Activated B cell treated with CpG ODN at 0.5 μM for 24 hours (primary cell): ENCODE results near the gene METRNL. TPM values are rescaled to one million over a fixed set of nuclear protein-coding genes. Genes with fewer than 3 reads are reported as not detected.

Experiments used
- ATAC-seq: fragments of 200-7000 bp; cut with Tn5 transposase; one replicate; pipeline ENCODE4 v1.10.0; 2021; ENCODE audit warnings: low read depth, mild to moderate bottlenecking, moderate library complexity
- CTCF ChIA-PET: fragments of 350-600 bp; sonication (Branson Sonifier 250); formaldehyde crosslinking; loops from one replicate; lab custom pipeline; 2021; ENCODE audit warnings: antibody characterized with exemption; lab: Charles Lee
- POLR2A ChIA-PET: fragments of 350-600 bp; sonication (Branson Sonifier 250); formaldehyde crosslinking; loops from one replicate; lab custom pipeline; 2021; ENCODE audit warnings: antibody characterized with exemption; lab: Charles Lee
- DNase-seq: peaks from one replicate; pipeline ENCODE4 v3.0.0; 2022
- H3K27ac Mint-ChIP-seq: one replicate; pipeline ENCODE4 v1.8.0; 2020; ENCODE audit warnings: mixed read lengths
- H3K27me3 Mint-ChIP-seq: one replicate; pipeline ENCODE4 v1.8.0; 2021; ENCODE audit warnings: mixed read lengths
- H3K36me3 Mint-ChIP-seq: one replicate; pipeline ENCODE4 v1.8.0; 2021; ENCODE audit warnings: low read depth, mixed read lengths
- H3K4me1 Mint-ChIP-seq: one replicate; pipeline ENCODE4 v1.8.0; 2021; ENCODE audit warnings: mixed read lengths
- H3K4me3 Mint-ChIP-seq: one replicate; pipeline ENCODE4 v1.8.0; 2020; ENCODE audit warnings: mild to moderate bottlenecking, mixed read lengths
- H3K9me3 Mint-ChIP-seq: one replicate; pipeline ENCODE4 v1.8.0; 2020; ENCODE audit warnings: mixed read lengths
- CTCF ChIP-seq: fragments of 200-600 bp; IDR thresholded peaks from one replicate; pipeline ENCODE4 v1.8.0; 2022; ENCODE audit warnings: antibody characterized with exemption, mild to moderate bottlenecking
- intact Hi-C: fragments of 100-400 bp; cut with micrococcal nuclease; formaldehyde crosslinking; loops from one replicate; pipeline ENCODE4 v1.15.1; 2024
- total RNA-seq: library from RNA; stranded (reverse); gene quantifications from 2 replicates; pipeline ENCODE4 v1.2.3, GENCODE V29; 2022

The METRNL gene
- total RNA-seq, 1 donor from 2014 or later = 10.7 TPM

DNA sequence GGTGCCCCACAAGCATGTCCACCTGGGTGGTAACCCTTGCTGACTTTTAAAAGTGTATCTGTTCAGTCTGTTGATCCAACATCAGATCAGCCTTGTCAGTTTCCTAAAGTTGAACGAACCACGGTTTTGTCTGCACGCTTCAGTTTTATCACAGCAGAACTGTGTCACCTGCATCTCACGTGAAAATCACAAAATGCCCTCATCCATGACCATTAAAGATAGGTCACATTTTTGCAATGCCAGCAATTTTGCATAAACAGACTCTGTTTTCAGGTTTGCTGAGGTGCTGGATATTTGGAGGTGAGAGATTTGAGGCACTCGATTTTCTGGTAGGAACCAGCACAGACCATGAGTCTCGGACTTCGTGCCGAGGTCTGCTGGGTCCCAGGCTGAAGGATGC, 3.0 kb downstream of the METRNL start:
- Mint-ChIP-seq H3K4me1 (peaks cover 34% of the 10 kb centered on the region), H3K4me3 (peak overlapping the region; percentile 72), H3K9me3 (no peaks in the 10 kb centered on the region), H3K27me3 (peaks cover 3% of the 10 kb centered on the region), H3K27ac (peak overlapping the region; percentile 69), H3K36me3 (peaks cover 7% of the 10 kb centered on the region)
- no peak for TF ChIP-seq CTCF
- ChIA-PET POLR2A (no interaction called here), CTCF (no interaction called here)
- no peak for ATAC-seq
- intact Hi-C loops = loop anchor here (2.0 kb wide), 1 partner anchor 218 kb away; no protein-coding TSS in a partner anchor
- no peak for DNase-seq

- Mint-ChIP-seq H3K4me3 (peak overlapping the region; percentile 46), H3K27me3 (peaks cover 2% of the 10 kb centered on the region), H3K36me3 (peaks cover 7% of the 10 kb centered on the region), H3K27ac (peak overlapping the region; percentile 69), H3K4me1 (peaks cover 34% of the 10 kb centered on the region), H3K9me3 (no peaks in the 10 kb centered on the region)
- ChIA-PET CTCF (no interaction called here), POLR2A (no interaction called here)
- DNase-seq = no peak
- ATAC-seq = no peak
- TF ChIP-seq CTCF = no peak
- intact Hi-C loops = loop anchor here (2.0 kb wide), 1 partner anchor 218 kb away; no protein-coding TSS in a partner anchor
Observed at GRCh38 chr17:83082909-83083367, 3.5 kb downstream of the METRNL start.

GRCh38 chr17:83083368-83084201, 4.2 kb downstream of the METRNL start:
- ChIA-PET CTCF (no interaction called here), POLR2A (interaction anchor here (1.2 kb wide), 1 partner anchor 32 kb away, joined by 4 read pairs; no protein-coding TSS in a partner anchor)
- Mint-ChIP-seq H3K4me3 (no peak overlapping the region), H3K27me3 (no peaks in the 10 kb centered on the region), H3K9me3 (no peaks in the 10 kb centered on the region), H3K4me1 (peaks cover 32% of the 10 kb centered on the region), H3K36me3 (peaks cover 10% of the 10 kb centered on the region), H3K27ac (peak overlapping the region; percentile 25)
- no peak for DNase-seq
- ATAC-seq = no peak
- intact Hi-C loops = loop anchor here (2.0 kb wide), 1 partner anchor 219 kb away; no protein-coding TSS in a partner anchor
- no peak for TF ChIP-seq CTCF

- Mint-ChIP-seq H3K27ac (no peak overlapping the region), H3K4me1 (peaks cover 32% of the 10 kb centered on the region), H3K4me3 (no peak overlapping the region), H3K36me3 (peaks cover 12% of the 10 kb centered on the region), H3K9me3 (no peaks in the 10 kb centered on the region), H3K27me3 (no peaks in the 10 kb centered on the region)
- ATAC-seq = no peak
- intact Hi-C loops = no loop called here
- ChIA-PET CTCF (no interaction called here), POLR2A (interaction anchor here (1.2 kb wide), 1 partner anchor 33 kb away, joined by 4 read pairs; no protein-coding TSS in a partner anchor)
- TF ChIP-seq CTCF = no peak
- DNase-seq = no peak
Observed at GRCh38 chr17:83084214-83084613, 4.8 kb downstream of the METRNL start.

- intact Hi-C loops = no loop called here
- Mint-ChIP-seq H3K4me3 (no peak overlapping the region), H3K36me3 (peaks cover 16% of the 10 kb centered on the region), H3K4me1 (peaks cover 35% of the 10 kb centered on the region), H3K27ac (no peak overlapping the region), H3K9me3 (no peaks in the 10 kb centered on the region), H3K27me3 (no peaks in the 10 kb centered on the region)
- ChIA-PET CTCF (no interaction called here), POLR2A (interaction anchor here (1.2 kb wide), 1 partner anchor 33 kb away, joined by 4 read pairs; no protein-coding TSS in a partner anchor)
- no peak for TF ChIP-seq CTCF
- DNase-seq (no peak), ATAC-seq (no peak)
Observed at GRCh38 chr17:83084621-83085056, 5.2 kb downstream of the METRNL start.
